Lower leg skin (tissue), 4 donors: ENCODE data around the gene IL3. TPM values are rescaled to one million over a fixed set of nuclear protein-coding genes. Genes with fewer than 3 reads are reported as not detected.

Experiments used
- DNase-seq, 2 donors: peaks; one replicate each; pipeline ENCODE4 v3.0.0-alpha.2; 2019; ENCODE audit warnings: low spot score in 2 of 2
- H3K4me3 ChIP-seq: fragments of 200-600 bp; sonication (generic); 2 replicates; pipeline ENCODE4 v1.5.1; 2017; ENCODE audit warnings: mild to moderate bottlenecking, low read depth; ENCODE audit not compliant: poor library complexity, severe bottlenecking
- POLR2A ChIP-seq, 2 donors: fragments of 450-650 bp; IDR thresholded peaks; one replicate each; pipeline ENCODE4 v1.6.1; 2016 to 2017; ENCODE audit warnings: antibody characterized with exemption in 2 of 2, mild to moderate bottlenecking in 1 of 2, moderate library complexity in 1 of 2
- WGBS, 2 donors: methylation state at CpG; one replicate each; pipeline ENCODE4 v1.1.5; 2018; 5-methylcytosine and 5-hydroxymethylcytosine counted together
- intact Hi-C: fragments of 100-400 bp; cut with DNase I; formaldehyde crosslinking; loops from one replicate; pipeline ENCODE4 v1.15.0; 2023; ENCODE audit warnings: low total_unique reads
- total RNA-seq, 4 donors: library from RNA; depleted of rRNA; stranded (reverse); fragments of >200 nt; gene quantifications; one replicate each; pipeline ENCODE4 v1.1.0, GENCODE V29; 2016
- TF ChIP-seq, protein P1 (sequence below), 3 donors: fragments of 450-650 bp; IDR thresholded peaks; one replicate each; pipeline ENCODE4 v1.5.1; 2016; ENCODE audit warnings: antibody characterized with exemption in 3 of 3, mild to moderate bottlenecking in 3 of 3, moderate library complexity in 2 of 3

The IL3 gene
- total RNA-seq, 4 donors from 2014 or later, result not detected

DNA sequence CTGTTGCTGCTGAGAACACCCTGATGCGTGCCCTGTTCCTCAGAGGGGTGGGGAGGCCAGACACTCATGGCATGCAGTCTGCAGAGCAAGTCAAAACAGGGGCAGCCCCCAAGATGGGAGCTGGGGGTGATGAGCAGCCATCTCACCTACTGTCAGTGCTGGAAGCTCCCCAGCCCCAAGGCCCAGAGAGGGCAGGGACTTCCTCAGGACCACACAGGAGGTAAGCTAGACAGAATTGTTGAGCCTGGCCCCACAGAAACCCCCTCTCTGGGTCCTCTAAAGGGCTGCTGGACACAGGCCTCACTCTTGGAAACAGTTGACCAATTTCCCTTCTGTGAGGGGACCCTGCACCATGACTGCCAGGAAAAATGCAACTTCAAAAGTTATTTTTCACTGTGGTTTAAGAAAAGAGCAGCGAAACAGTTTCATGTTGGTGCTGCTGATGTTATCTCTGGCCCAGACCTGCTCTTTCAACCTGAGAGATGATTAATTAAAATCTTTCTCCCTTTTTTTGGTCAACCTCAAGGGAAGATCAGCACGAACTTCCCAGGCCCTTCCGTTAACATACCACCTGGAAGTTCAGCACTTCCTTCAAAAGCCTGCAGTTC lies 22.7 kb downstream of the IL3 start:
- H3K4me3 ChIP-seq, result no peak overlapping the region
- no peak for DNase-seq
- 88% methylated on average over 4 of the region's 4 CpGs for WGBS, 2 donors
- TF ChIP-seq POLR2A (IDR thresholded peaks at IDR 0.05), result no peak
- intact Hi-C loops, result no loop called here

DNA sequence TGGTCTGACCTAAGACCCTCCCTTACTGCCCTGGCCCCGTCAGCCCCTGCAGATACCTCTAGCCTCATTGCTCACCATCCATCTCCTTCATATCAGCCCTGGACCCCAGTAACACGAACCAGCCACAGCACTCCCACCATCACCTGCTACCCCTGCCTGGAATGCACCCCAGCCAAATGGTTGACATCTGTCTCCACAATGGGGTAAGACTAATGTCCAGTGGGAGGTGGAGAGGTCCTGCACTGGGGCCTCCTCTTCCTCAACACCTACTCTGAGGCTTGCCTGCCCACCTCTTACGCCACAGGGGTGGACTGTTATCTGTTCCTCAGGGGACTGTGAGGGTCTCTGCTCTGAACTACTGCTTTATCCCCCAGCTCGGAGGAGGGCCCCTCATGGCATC lies 25.2 kb downstream of the IL3 start:
- WGBS, 2 donors, result 87 to 96% methylated on average over 4 of the region's 4 CpGs
- no peak for DNase-seq
- TF ChIP-seq, protein P1, sequence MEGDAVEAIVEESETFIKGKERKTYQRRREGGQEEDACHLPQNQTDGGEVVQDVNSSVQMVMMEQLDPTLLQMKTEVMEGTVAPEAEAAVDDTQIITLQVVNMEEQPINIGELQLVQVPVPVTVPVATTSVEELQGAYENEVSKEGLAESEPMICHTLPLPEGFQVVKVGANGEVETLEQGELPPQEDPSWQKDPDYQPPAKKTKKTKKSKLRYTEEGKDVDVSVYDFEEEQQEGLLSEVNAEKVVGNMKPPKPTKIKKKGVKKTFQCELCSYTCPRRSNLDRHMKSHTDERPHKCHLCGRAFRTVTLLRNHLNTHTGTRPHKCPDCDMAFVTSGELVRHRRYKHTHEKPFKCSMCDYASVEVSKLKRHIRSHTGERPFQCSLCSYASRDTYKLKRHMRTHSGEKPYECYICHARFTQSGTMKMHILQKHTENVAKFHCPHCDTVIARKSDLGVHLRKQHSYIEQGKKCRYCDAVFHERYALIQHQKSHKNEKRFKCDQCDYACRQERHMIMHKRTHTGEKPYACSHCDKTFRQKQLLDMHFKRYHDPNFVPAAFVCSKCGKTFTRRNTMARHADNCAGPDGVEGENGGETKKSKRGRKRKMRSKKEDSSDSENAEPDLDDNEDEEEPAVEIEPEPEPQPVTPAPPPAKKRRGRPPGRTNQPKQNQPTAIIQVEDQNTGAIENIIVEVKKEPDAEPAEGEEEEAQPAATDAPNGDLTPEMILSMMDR (IDR thresholded peaks at IDR 0.05), result no peak
- no peak for TF ChIP-seq POLR2A (IDR thresholded peaks at IDR 0.05)
- H3K4me3 ChIP-seq, result no peak overlapping the region
- intact Hi-C loops, result no loop called here

DNA sequence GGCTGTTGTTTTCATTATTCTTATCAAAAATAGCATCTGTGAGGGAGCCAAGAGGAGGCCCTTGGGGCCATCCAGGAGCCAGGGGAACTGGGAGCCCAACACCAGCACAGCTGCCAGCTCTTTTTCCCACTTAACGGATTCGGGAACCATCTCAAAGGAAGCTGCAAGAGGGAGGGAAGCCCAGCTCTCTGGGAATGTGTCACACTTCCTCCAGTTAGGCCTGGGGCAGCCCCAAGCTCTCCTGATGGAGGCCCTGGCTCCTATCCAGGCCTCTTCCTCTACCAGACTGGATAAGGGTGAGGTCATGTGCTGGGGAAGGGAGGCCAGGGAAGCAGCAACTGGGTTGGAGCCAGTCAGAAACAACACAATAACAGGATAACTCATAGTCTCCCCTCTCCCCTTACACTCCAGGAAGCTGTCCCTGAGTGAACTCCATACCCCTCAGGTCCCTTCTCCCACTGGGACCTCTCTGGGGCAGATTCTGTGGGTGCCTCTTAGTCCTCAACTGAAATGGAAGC lies 25.9 kb downstream of the IL3 start:
- intact Hi-C loops, result no loop called here
- DNase-seq, result no peak
- H3K4me3 ChIP-seq, result no peak overlapping the region
- 10 to 28% methylated on average over 2 of the region's 2 CpGs for WGBS, 2 donors
- TF ChIP-seq, protein P1 (IDR thresholded peaks at IDR 0.05), result no peak
- TF ChIP-seq POLR2A (IDR thresholded peaks at IDR 0.05), result no peak

DNA sequence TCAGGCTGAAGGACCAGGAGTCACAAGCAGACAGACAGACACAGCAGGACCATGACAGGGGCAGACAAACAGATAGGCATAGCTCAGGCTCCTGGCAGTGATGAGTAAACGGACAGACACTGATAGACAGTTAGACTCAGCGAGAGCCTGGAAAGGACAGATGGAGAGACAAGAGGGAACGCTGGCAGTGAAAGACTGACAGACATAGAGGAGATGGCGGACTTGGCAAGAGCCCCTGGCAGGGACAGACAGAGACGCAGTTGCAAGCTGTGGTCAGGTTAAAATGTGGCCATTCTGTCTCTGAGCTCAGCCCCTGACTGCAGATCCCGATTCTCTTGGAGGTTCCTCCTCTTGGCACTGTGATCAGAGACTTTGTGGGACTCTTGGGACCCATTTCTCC lies 26.7 kb downstream of the IL3 start:
- DNase-seq, result no peak
- no peak overlapping the region for H3K4me3 ChIP-seq
- WGBS, 2 donors, result 83 to 93% methylated on average over 6 of the region's 6 CpGs
- intact Hi-C loops, result no loop called here
- no peak for TF ChIP-seq POLR2A (IDR thresholded peaks at IDR 0.05)
- TF ChIP-seq, protein P1 (IDR thresholded peaks at IDR 0.05), result no peak

DNA sequence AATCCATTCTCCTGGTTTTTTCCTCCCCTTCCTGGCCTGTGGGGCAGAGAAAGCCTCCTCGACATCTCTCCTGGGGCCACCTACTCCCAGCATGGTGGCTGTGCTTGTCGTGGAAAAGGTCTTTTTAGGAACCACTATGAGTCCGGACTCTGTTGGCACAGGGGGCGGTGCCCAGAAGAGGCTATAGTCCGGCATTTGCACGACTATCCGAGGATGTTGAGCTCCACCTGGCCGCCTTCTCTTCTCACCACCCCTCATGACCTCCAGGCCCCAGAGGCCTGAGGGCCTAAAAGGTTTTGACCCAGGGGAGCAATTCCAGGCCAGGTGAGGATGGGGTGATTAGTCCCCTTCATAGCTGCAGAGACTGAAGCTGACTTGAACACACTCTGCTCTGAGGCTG lies 27.2 kb downstream of the IL3 start:
- intact Hi-C loops, result no loop called here
- H3K4me3 ChIP-seq, result no peak overlapping the region
- TF ChIP-seq, protein P1 (IDR thresholded peaks at IDR 0.05), result no peak
- TF ChIP-seq POLR2A (IDR thresholded peaks at IDR 0.05), result no peak
- no peak for DNase-seq
- WGBS, 2 donors, result 92 to 96% methylated on average over 8 of the region's 8 CpGs

DNA sequence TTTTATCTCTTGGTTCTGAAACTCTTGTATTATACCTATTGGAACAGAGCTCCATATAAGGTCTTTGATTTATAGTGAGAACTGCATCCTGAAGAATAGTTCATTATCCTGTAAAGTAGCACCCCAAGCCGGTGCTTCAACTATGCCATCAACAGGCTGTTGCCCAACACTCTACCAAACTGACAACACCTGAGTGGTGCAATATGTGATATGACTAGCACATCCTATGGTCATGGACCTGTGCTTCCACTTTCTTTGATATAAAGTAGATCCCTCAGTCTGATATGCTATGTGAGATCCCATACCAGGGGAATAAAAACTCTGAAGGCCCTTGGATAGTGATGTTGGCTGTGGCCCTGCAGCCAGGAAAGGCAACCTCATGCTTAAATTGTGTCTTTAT lies 28.9 kb downstream of the IL3 start:
- no peak for TF ChIP-seq POLR2A (IDR thresholded peaks at IDR 0.05)
- TF ChIP-seq, protein P1 (IDR thresholded peaks at IDR 0.05), result no peak
- intact Hi-C loops, result no loop called here
- no peak for DNase-seq
- WGBS, 2 donors, result 87 to 90% methylated on average over 1 of the region's 1 CpG
- H3K4me3 ChIP-seq, result no peak overlapping the region
